Measurements from ENCODE around the gene ABL1. TPM values are rescaled to one million over a fixed set of nuclear protein-coding genes. Genes with fewer than 3 reads are reported as not detected.
A peak's percentile ranks its signal among the peaks of the same experiment; 100 is the strongest.

ABL1 gene
- total RNA-seq, 3 donors from 2014 or later, result 37.1 to 38.8 (median 38.2) TPM

- peaks cover 10% of the 10 kb centered on the region for H3K4me1 Mint-ChIP-seq (ENCODE audit: low read depth)
- H3K36me3 Mint-ChIP-seq (ENCODE audit: insufficient read depth), result peaks cover 6% of the 10 kb centered on the region
- H3K9me3 Mint-ChIP-seq, result peaks cover 13% of the 10 kb centered on the region
- H3K4me3 Mint-ChIP-seq, result no peak overlapping the region
- H3K27me3 Mint-ChIP-seq (ENCODE audit: low read depth), result no peaks in the 10 kb centered on the region
- DNase-seq (no peak), ATAC-seq (no peak)
Measured at GRCh38 chr9:130815242-130815808, 19.7 kb upstream of the ABL1 start.

GRCh38 chr9:130817914-130818313 is 17.1 kb upstream of the ABL1 start:
- Mint-ChIP-seq H3K4me1 (ENCODE audit: low read depth) (peaks cover 10% of the 10 kb centered on the region), H3K27me3 (ENCODE audit: low read depth) (no peaks in the 10 kb centered on the region), H3K36me3 (ENCODE audit: insufficient read depth) (peaks cover 6% of the 10 kb centered on the region), H3K4me3 (no peak overlapping the region), H3K9me3 (peaks cover 13% of the 10 kb centered on the region)
- ATAC-seq (no peak), DNase-seq (no peak)

- H3K36me3 Mint-ChIP-seq (ENCODE audit: insufficient read depth), result peaks cover 4% of the 10 kb centered on the region
- H3K27me3 Mint-ChIP-seq (ENCODE audit: low read depth), result no peaks in the 10 kb centered on the region
- H3K9me3 Mint-ChIP-seq, result peaks cover 13% of the 10 kb centered on the region
- DNase-seq, result no peak
- no peak overlapping the region for H3K4me3 Mint-ChIP-seq
- H3K4me1 Mint-ChIP-seq (ENCODE audit: low read depth), result peaks cover 3% of the 10 kb centered on the region
- ATAC-seq, result no peak
Measured at GRCh38 chr9:130820135-130820738, 14.8 kb upstream of the ABL1 start.

GRCh38 chr9:130823435-130823834 is 11.6 kb upstream of the ABL1 start:
- H3K4me3 Mint-ChIP-seq, result no peak overlapping the region
- no peak for DNase-seq
- peaks cover 1% of the 10 kb centered on the region for H3K4me1 Mint-ChIP-seq (ENCODE audit: low read depth)
- H3K36me3 Mint-ChIP-seq (ENCODE audit: insufficient read depth), result peaks cover 2% of the 10 kb centered on the region
- no peaks in the 10 kb centered on the region for H3K27me3 Mint-ChIP-seq (ENCODE audit: low read depth)
- peaks cover 3% of the 10 kb centered on the region for H3K9me3 Mint-ChIP-seq
- no peak for ATAC-seq

- no peak for DNase-seq
- H3K4me1 Mint-ChIP-seq (ENCODE audit: low read depth), result peaks cover 1% of the 10 kb centered on the region
- H3K36me3 Mint-ChIP-seq (ENCODE audit: insufficient read depth), result peaks cover 4% of the 10 kb centered on the region
- H3K4me3 Mint-ChIP-seq, result no peak overlapping the region
- H3K27me3 Mint-ChIP-seq (ENCODE audit: low read depth), result no peaks in the 10 kb centered on the region
- peaks cover 7% of the 10 kb centered on the region for H3K9me3 Mint-ChIP-seq
- ATAC-seq, result no peak
Measured at GRCh38 chr9:130824079-130824478, 11.0 kb upstream of the ABL1 start.

- H3K36me3 Mint-ChIP-seq (ENCODE audit: insufficient read depth), result peaks cover 4% of the 10 kb centered on the region
- no peak overlapping the region for H3K4me3 Mint-ChIP-seq
- no peak for DNase-seq
- peaks cover 1% of the 10 kb centered on the region for H3K4me1 Mint-ChIP-seq (ENCODE audit: low read depth)
- H3K27me3 Mint-ChIP-seq (ENCODE audit: low read depth), result no peaks in the 10 kb centered on the region
- H3K9me3 Mint-ChIP-seq, result peaks cover 7% of the 10 kb centered on the region
- no peak for ATAC-seq
Measured at GRCh38 chr9:130824643-130825350, 10.3 kb upstream of the ABL1 start.

GRCh38 chr9:130825351-130825651 is 9.8 kb upstream of the ABL1 start:
- DNase-seq, result no peak

GRCh38 chr9:130825809-130826208 is 9.2 kb upstream of the ABL1 start:
- H3K4me1 Mint-ChIP-seq (ENCODE audit: low read depth), result peaks cover 3% of the 10 kb centered on the region
- no peak overlapping the region for H3K4me3 Mint-ChIP-seq
- no peaks in the 10 kb centered on the region for H3K27me3 Mint-ChIP-seq (ENCODE audit: low read depth)
- peaks cover 7% of the 10 kb centered on the region for H3K9me3 Mint-ChIP-seq
- peaks cover 4% of the 10 kb centered on the region for H3K36me3 Mint-ChIP-seq (ENCODE audit: insufficient read depth)
- ATAC-seq (no peak), DNase-seq (no peak)

More at GRCh38 chr9:130825351-130825651, 9.8 kb upstream of the ABL1 start:
- Mint-ChIP-seq H3K4me3 (no peak overlapping the region), H3K27me3 (ENCODE audit: low read depth) (no peaks in the 10 kb centered on the region), H3K4me1 (ENCODE audit: low read depth) (peaks cover 1% of the 10 kb centered on the region), H3K9me3 (peaks cover 7% of the 10 kb centered on the region), H3K36me3 (ENCODE audit: insufficient read depth) (peaks cover 4% of the 10 kb centered on the region)
- no peak for ATAC-seq

- Mint-ChIP-seq H3K36me3 (ENCODE audit: insufficient read depth) (peaks cover 4% of the 10 kb centered on the region), H3K4me1 (ENCODE audit: low read depth) (peaks cover 18% of the 10 kb centered on the region), H3K4me3 (no peak overlapping the region), H3K27me3 (ENCODE audit: low read depth) (no peaks in the 10 kb centered on the region), H3K9me3 (peaks cover 7% of the 10 kb centered on the region)
- DNase-seq (no peak), ATAC-seq (no peak)
Measured at GRCh38 chr9:130829762-130830161, 5.3 kb upstream of the ABL1 start.

- H3K4me1 Mint-ChIP-seq (ENCODE audit: low read depth), result peaks cover 17% of the 10 kb centered on the region
- no peak overlapping the region for H3K4me3 Mint-ChIP-seq
- no peak for DNase-seq
- peaks cover 4% of the 10 kb centered on the region for H3K36me3 Mint-ChIP-seq (ENCODE audit: insufficient read depth)
- H3K27me3 Mint-ChIP-seq (ENCODE audit: low read depth), result no peaks in the 10 kb centered on the region
- no peak for ATAC-seq
- peaks cover 7% of the 10 kb centered on the region for H3K9me3 Mint-ChIP-seq
Measured at GRCh38 chr9:130830231-130830760, 4.8 kb upstream of the ABL1 start.

GRCh38 chr9:130831077-130831476 is 4.0 kb upstream of the ABL1 start:
- Mint-ChIP-seq H3K27me3 (ENCODE audit: low read depth) (no peaks in the 10 kb centered on the region), H3K4me3 (no peak overlapping the region), H3K9me3 (peaks cover 7% of the 10 kb centered on the region), H3K4me1 (ENCODE audit: low read depth) (peaks cover 19% of the 10 kb centered on the region), H3K36me3 (ENCODE audit: insufficient read depth) (peaks cover 4% of the 10 kb centered on the region)
- DNase-seq, result no peak
- no peak for ATAC-seq

- Mint-ChIP-seq H3K27me3 (ENCODE audit: low read depth) (no peaks in the 10 kb centered on the region), H3K9me3 (peaks cover 6% of the 10 kb centered on the region), H3K4me3 (peak overlapping the region; percentile 87), H3K4me1 (ENCODE audit: low read depth) (peaks cover 34% of the 10 kb centered on the region), H3K36me3 (ENCODE audit: insufficient read depth) (peaks cover 4% of the 10 kb centered on the region)
- no peak for DNase-seq
- no peak for ATAC-seq
Measured at GRCh38 chr9:130833031-130833990, 1.7 kb upstream of the ABL1 start.

GRCh38 chr9:130835441-130836298 is 616 bp downstream of the ABL1 start:
- Mint-ChIP-seq H3K9me3 (no peaks in the 10 kb centered on the region), H3K27me3 (ENCODE audit: low read depth) (no peaks in the 10 kb centered on the region), H3K4me1 (ENCODE audit: low read depth) (peaks cover 40% of the 10 kb centered on the region), H3K36me3 (ENCODE audit: insufficient read depth) (no peaks in the 10 kb centered on the region), H3K4me3 (peak overlapping the region; percentile 91)
- ATAC-seq (peak; percentile 34 to 51), DNase-seq (peak; percentile 18)

Measured in activated T-cell treated with anti-CD3 and anti-CD28 coated beads, Interleukin-2, amount 50 U/mL, for 4 hours (primary cell).